H1 (cell line): ENCODE results near the gene A3GALT2. TPM values are rescaled to one million over a fixed set of nuclear protein-coding genes. Genes with fewer than 3 reads are reported as not detected.

Experiments used
- CTCF ChIA-PET: fragments of 300-600 bp; sonication (Branson Sonifier 250); formaldehyde crosslinking; loops from one replicate; lab custom pipeline; 2021; ENCODE audit not compliant: partially characterized antibody; lab: Charles Lee
- POLR2A ChIA-PET: fragments of 300-600 bp; sonication (Branson Sonifier 250); formaldehyde crosslinking; loops from one replicate; lab custom pipeline; 2021; ENCODE audit warnings: inconsistent platforms; ENCODE audit not compliant: partially characterized antibody; lab: Charles Lee
- DNase-seq, 2 experiments: peaks; one replicate each; pipeline versions ENCODE4 v3.0.0 to v3.0.0-alpha.2; 2010 to 2022; ENCODE audit warnings: low spot score in 2 of 2, low read depth in 1 of 2, mixed read lengths in 1 of 2
- FAIRE-seq: peaks from 2 replicates; lab custom pipeline; 2011; peaks lifted over from hg19 to GRCh38; lab: Jason Lieb, UNC
- H2AFZ ChIP-seq: 2 replicates; pipeline ENCODE4 v1.8.1; 2012; ENCODE audit warnings: low read length, inconsistent platforms
- H2AK5ac ChIP-seq: 2 replicates; pipeline ENCODE4 v1.6.1; 2013; ENCODE audit warnings: low read depth, low read length
- H2BK120ac ChIP-seq: replicated peaks from 2 replicates; pipeline ENCODE3; 2013; ENCODE audit warnings: low read depth, low read length, inconsistent platforms
- H2BK12ac ChIP-seq: 2 replicates; pipeline ENCODE4 v1.6.1; 2013; ENCODE audit warnings: low read depth, low read length
- H2BK15ac ChIP-seq: 2 replicates; pipeline ENCODE4 v1.6.1; 2013; ENCODE audit warnings: low read length
- H2BK20ac ChIP-seq: 2 replicates; pipeline ENCODE4 v1.6.1; 2013; ENCODE audit warnings: low read length
- H2BK5ac ChIP-seq: 2 replicates; pipeline ENCODE4 v1.6.1; 2013; ENCODE audit warnings: low read depth, low read length
- H3K14ac ChIP-seq: 2 replicates; pipeline ENCODE4 v1.6.1; 2013; ENCODE audit warnings: inconsistent platforms; ENCODE audit not compliant: insufficient read length
- H3K18ac ChIP-seq: 2 replicates; pipeline ENCODE4 v1.6.1; 2013; ENCODE audit warnings: low read length; ENCODE audit errors: extremely low read depth
- H3K23ac ChIP-seq: 2 replicates; pipeline ENCODE4 v1.6.1; 2013; ENCODE audit warnings: inconsistent platforms; ENCODE audit not compliant: insufficient read length
- H3K23me2 ChIP-seq: 2 replicates; pipeline ENCODE4 v1.6.1; 2013; ENCODE audit warnings: low read depth, low read length
- H3K27ac ChIP-seq: 2 replicates; pipeline ENCODE4 v1.6.1; 2011; ENCODE audit warnings: low read depth, low read length, inconsistent platforms
- H3K27me3 ChIP-seq, 4 experiments: replicated peaks in 1 of 4; 1 replicate in 1 of 4; 2 replicates in 3 of 4; pipeline versions ENCODE4 v1.6.1 to v1.8.1; 2011 to 2013; ENCODE audit warnings: low read length in 3 of 4, mild to moderate bottlenecking in 3 of 4, inconsistent platforms in 2 of 4, mixed read lengths in 2 of 4, moderate library complexity in 1 of 4; ENCODE audit not compliant: control insufficient read depth in 3 of 4, insufficient read depth in 3 of 4; ENCODE audit errors: extremely low read depth in 1 of 4
- H3K36me3 ChIP-seq, 4 experiments: 2 replicates each; pipeline versions ENCODE4 v1.6.1 to v1.8.1; 2011 to 2013; ENCODE audit warnings: mild to moderate bottlenecking in 4 of 4, low read length in 3 of 4, moderate library complexity in 2 of 4, control low read depth in 1 of 4, inconsistent platforms in 1 of 4; ENCODE audit not compliant: insufficient read depth in 4 of 4, control insufficient read depth in 2 of 4
- H3K4ac ChIP-seq: replicated peaks from 2 replicates; pipeline ENCODE3; 2013; ENCODE audit warnings: low read length, low read depth, mixed read lengths, inconsistent platforms; ENCODE audit not compliant: insufficient read length
- H3K4me1 ChIP-seq, 4 experiments: replicated peaks in 1 of 4; 1 replicate in 1 of 4; 2 replicates in 3 of 4; pipeline versions ENCODE4 v1.6.1 to v1.8.1; 2011 to 2013; ENCODE audit warnings: low read length in 3 of 4, inconsistent platforms in 2 of 4, mixed read lengths in 1 of 4; ENCODE audit not compliant: insufficient read depth in 4 of 4, control insufficient read depth in 3 of 4
- H3K4me2 ChIP-seq, 2 experiments: 2 replicates each; pipeline versions ENCODE4 v1.6.1 to v1.8.1; 2011 to 2013; ENCODE audit warnings: low read depth in 2 of 2, low read length in 2 of 2, control low read depth in 1 of 2, inconsistent platforms in 1 of 2, mild to moderate bottlenecking in 1 of 2; ENCODE audit not compliant: insufficient read depth in 1 of 2
- H3K4me3 ChIP-seq, 4 experiments: fragments of 200-600, 300-600 bp in 1 of 4; sonication (generic), shearing (Covaris generic), sonication (Bioruptor Twin) in 1 of 4; 2 replicates each; pipeline versions ENCODE4 v1.5.1 to v1.8.1; 2011 to 2016; ENCODE audit warnings: low read length in 4 of 4, low read depth in 3 of 4, control low read depth in 2 of 4, inconsistent platforms in 2 of 4, mild to moderate bottlenecking in 2 of 4, mixed read lengths in 1 of 4, moderate library complexity in 1 of 4; ENCODE audit not compliant: insufficient read depth in 2 of 4; ENCODE audit errors: extremely low read depth in 1 of 4
- H3K56ac ChIP-seq: replicated peaks from 2 replicates; pipeline ENCODE3; 2013; ENCODE audit warnings: low read depth, mild to moderate bottlenecking, mixed read lengths, low read length, inconsistent platforms; ENCODE audit not compliant: insufficient read length
- H3K79me1 ChIP-seq: 2 replicates; pipeline ENCODE4 v1.6.1; 2013; ENCODE audit warnings: low read depth, low read length, control low read depth
- H3K79me2 ChIP-seq, 2 experiments: 2 replicates each; pipeline versions ENCODE4 v1.6.1 to v1.8.1; 2012 to 2013; ENCODE audit warnings: low read length in 2 of 2, mild to moderate bottlenecking in 2 of 2, inconsistent platforms in 1 of 2; ENCODE audit not compliant: insufficient read depth in 2 of 2, control insufficient read depth in 1 of 2
- H3K9ac ChIP-seq, 4 experiments: replicated peaks in 1 of 4; 1 replicate in 1 of 4; 2 replicates in 3 of 4; pipeline versions ENCODE4 v1.6.1 to v1.8.1; 2011 to 2013; ENCODE audit warnings: low read depth in 3 of 4, low read length in 3 of 4, control low read depth in 2 of 4, mild to moderate bottlenecking in 2 of 4, moderate library complexity in 2 of 4, inconsistent platforms in 1 of 4; ENCODE audit errors: extremely low read depth in 1 of 4
- H3K9me3 ChIP-seq, 2 experiments: 2 replicates each; pipeline versions ENCODE4 v1.6.1 to v1.8.1; 2012 to 2013; ENCODE audit warnings: mild to moderate bottlenecking in 2 of 2, moderate library complexity in 2 of 2, control low read depth in 1 of 2, inconsistent platforms in 1 of 2, low read depth in 1 of 2, low read length in 1 of 2, mixed read lengths in 1 of 2; ENCODE audit not compliant: insufficient read depth in 2 of 2
- H4K20me1 ChIP-seq, 2 experiments: replicated peaks in 1 of 2; 2 replicates each; pipeline versions ENCODE3 to v1.8.1; 2011 to 2013; ENCODE audit warnings: inconsistent platforms in 2 of 2, low read length in 2 of 2, mild to moderate bottlenecking in 1 of 2; ENCODE audit not compliant: insufficient read depth in 2 of 2, control insufficient read depth in 1 of 2
- H4K5ac ChIP-seq: 2 replicates; pipeline ENCODE4 v1.6.1; 2013; ENCODE audit warnings: low read length, low read depth, mixed read lengths, inconsistent platforms; ENCODE audit not compliant: insufficient read length
- H4K8ac ChIP-seq: 2 replicates; pipeline ENCODE4 v1.8.0; 2013; ENCODE audit warnings: mild to moderate bottlenecking, moderate library complexity, low read length, inconsistent platforms; ENCODE audit not compliant: insufficient read depth; ENCODE audit errors: extremely low read depth
- H4K91ac ChIP-seq: replicated peaks from 2 replicates; pipeline ENCODE3; 2013; ENCODE audit warnings: low read length, mixed read lengths, inconsistent platforms; ENCODE audit not compliant: insufficient read length
- CREB1 ChIP-seq: IDR thresholded peaks from 2 replicates; pipeline ENCODE4 v1.6.1; 2012; ENCODE audit warnings: inconsistent platforms
- EZH2 ChIP-seq: fragments of 200-600 bp; sonication (generic); IDR thresholded peaks from 2 replicates; pipeline ENCODE4 v1.7.1; 2012; ENCODE audit warnings: low read depth, mild to moderate bottlenecking, moderate library complexity, low read length, inconsistent platforms; ENCODE audit not compliant: severe bottlenecking
- SIX5 ChIP-seq: IDR thresholded peaks from 2 replicates; pipeline ENCODE4 v1.6.1; 2011; ENCODE audit warnings: mild to moderate bottlenecking, low read depth, low read length
- WGBS, 2 experiments: shearing (Covaris generic) in 1 of 2; methylation state at CpG; one replicate each; pipeline versions ENCODE4 v1.1.6 to v1.1.7; 2013 to 2015; ENCODE audit warnings: low lambda C conversion rate in 2 of 2, mixed read lengths in 2 of 2, inconsistent platforms in 1 of 2, low coverage in 1 of 2, missing lambda C conversion rate in 1 of 2; ENCODE audit not compliant: insufficient replicate concordance in 2 of 2, insufficient coverage in 1 of 2, insufficient read length in 1 of 2; ENCODE audit errors: extremely low coverage in 1 of 2, missing lambda C conversion rate in 1 of 2; 5-methylcytosine and 5-hydroxymethylcytosine counted together
- polyA plus RNA-seq, 7 experiments: library from polyadenylated mRNA; depleted of rRNA in 3 of 7; stranded (reverse) in 5 of 7; unstranded in 2 of 7; fragments of >200 nt in 5 of 7; fragments of 200-250 nt in 2 of 7; gene quantifications; 1 replicate in 5 of 7; 2 replicates in 1 of 7; 4 replicates in 1 of 7; pipeline versions ENCODE4 v1.2.1 to v1.2.3, GENCODE V29; 2011 to 2013; ENCODE audit warnings: missing spikeins in 2 of 7, mixed read lengths in 2 of 7
- total RNA-seq: library from RNA; stranded (reverse); fragmentation: NEBNext Ultra II Directional; extraction: Animal tissue kit (Norgen Biotek cat#: 25700); gene quantifications from 2 replicates; pipeline ENCODE4 v1.2.1, GENCODE V29; 2021

The A3GALT2 gene
- total and polyA plus RNA-seq, 2 of the 8 experiments (the other 6 are each of a cell fraction or from before 2014, with no cell fraction given), result not detected

- Histone ChIP-seq H3K56ac (no peak overlapping the region), H3K18ac (no peak overlapping the region), H3K23me2 (no peaks in the 10 kb centered on the region), H4K20me1 (peaks cover 0 to under 1% of the 10 kb centered on the region in 2 experiments), H3K9ac (no peak overlapping the region), H2AFZ (no peak overlapping the region), H3K27me3 (peaks cover 0 to 3% (median 1%) of the 10 kb centered on the region in 4 experiments; a peak in 2 of 7 replicates), H2BK20ac (no peak overlapping the region), H3K9me3 (peaks cover 2 to 8% of the 10 kb centered on the region in 2 experiments; a peak in 1 of 4 replicates), H3K14ac (no peak overlapping the region), H3K4ac (no peak overlapping the region), H4K5ac (no peak overlapping the region), H3K27ac (no peak overlapping the region), H2BK15ac (no peak overlapping the region), H3K79me2 (no peaks in the 10 kb centered on the region), H4K8ac (no peak overlapping the region), H3K4me2 (no peak overlapping the region), H3K79me1 (no peaks in the 10 kb centered on the region), H2BK120ac (no peak overlapping the region), H4K91ac (no peak overlapping the region), H2BK5ac (no peak overlapping the region), H3K23ac (no peak overlapping the region), H3K4me1 (no peaks in the 10 kb centered on the region), H2AK5ac (no peak overlapping the region), H3K4me3 (no peak overlapping the region), H2BK12ac (no peak overlapping the region), H3K36me3 (no peaks in the 10 kb centered on the region)
- POLR2A ChIA-PET, result interaction anchor here (1.1 to 1.4 kb wide), 2 partner anchors 10 to 26 kb away, joined by 3 to 4 read pairs; no protein-coding TSS in a partner anchor
- DNase-seq (no peak), FAIRE-seq (no peak)
- WGBS, 2 experiments, result 78% methylated on average over 5 of the region's 5 CpGs; no CpG with 5 or more reads in 1 of the 2 experiments
- CTCF ChIA-PET, result interaction anchor here (0.7 to 5.5 kb wide), 6 partner anchors 10 to 1695 kb away, joined by 3 to 50 read pairs (median 4); no protein-coding TSS in a partner anchor
- TF ChIP-seq CREB1 (no peak), SIX5 (no peak), EZH2 (no peak)
These were observed 8.5 kb downstream of the A3GALT2 start for GRCh38 chr1:33312413-33312749.
